Neural cell (in vitro differentiated cells): ENCODE measurements around the gene CTXN2. TPM values are rescaled to one million over a fixed set of nuclear protein-coding genes. Genes with fewer than 3 reads are reported as not detected.

Experiments
- H2AFZ ChIP-seq: fragments of 200-600, 300-800 bp; sonication (generic), shearing (Covaris generic); 2 replicates; pipeline ENCODE4 v1.6.0; 2014; ENCODE audit warnings: low read depth, mild to moderate bottlenecking, antibody characterized with exemption, low read length, moderate library complexity
- H3F3A ChIP-seq: fragments of 200-600 bp; shearing (Covaris generic); 2 replicates; pipeline ENCODE4 v1.6.1; 2016; ENCODE audit warnings: mild to moderate bottlenecking, moderate library complexity, mixed read lengths, antibody characterized with exemption, low read length; ENCODE audit not compliant: insufficient read depth, poor library complexity, severe bottlenecking
- H3K27ac ChIP-seq: fragments of 200-600, 300-800 bp; sonication (generic), shearing (Covaris generic); 2 replicates; pipeline ENCODE4 v1.5.1; 2014; ENCODE audit warnings: mild to moderate bottlenecking, low read length, moderate library complexity
- H3K27me3 ChIP-seq: fragments of 300-800, 200-600 bp; sonication (generic), shearing (Covaris generic); 2 replicates; pipeline ENCODE4 v1.6.0; 2014; ENCODE audit warnings: mild to moderate bottlenecking, low read depth, low read length, moderate library complexity; ENCODE audit not compliant: insufficient read depth
- H3K36me3 ChIP-seq: fragments of 300-800, 200-600 bp; sonication (generic), shearing (Covaris generic); 2 replicates; pipeline ENCODE4 v1.5.1; 2014; ENCODE audit warnings: mild to moderate bottlenecking, antibody characterized with exemption, low read length, moderate library complexity; ENCODE audit not compliant: insufficient read depth
- H3K4me2 ChIP-seq: fragments of 300-800, 200-600 bp; sonication (generic), shearing (Covaris generic); 2 replicates; pipeline ENCODE4 v1.6.0; 2014; ENCODE audit warnings: mild to moderate bottlenecking, low read length
- H3K4me3 ChIP-seq: fragments of 300-800, 200-600 bp; sonication (generic), shearing (Covaris generic); 2 replicates; pipeline ENCODE4 v1.5.1; 2014; ENCODE audit warnings: mild to moderate bottlenecking, low read length, moderate library complexity
- H3K79me2 ChIP-seq: fragments of 200-600 bp; shearing (Covaris generic); replicated peaks from 2 replicates; pipeline ENCODE4 v1.6.0; 2014; ENCODE audit warnings: mild to moderate bottlenecking, low read length, moderate library complexity; ENCODE audit not compliant: insufficient read depth
- H3K9ac ChIP-seq: fragments of 300-800, 200-600 bp; sonication (generic), shearing (Covaris generic); 2 replicates; pipeline ENCODE4 v1.6.1; 2016; ENCODE audit warnings: mild to moderate bottlenecking, low read length, mixed read lengths
- H3K9me2 ChIP-seq: fragments of 200-600 bp; shearing (Covaris generic); 2 replicates; pipeline ENCODE4 v1.6.1; 2016; ENCODE audit warnings: mild to moderate bottlenecking, low read length, mixed read lengths; ENCODE audit not compliant: insufficient read depth
- H3K9me3 ChIP-seq: fragments of 200-600, 300-800 bp; sonication (generic), shearing (Covaris generic); 2 replicates; pipeline ENCODE4 v1.6.1; 2016; ENCODE audit warnings: mild to moderate bottlenecking, mixed run types, low read length, moderate library complexity, mixed read lengths
- H4K20me1 ChIP-seq: fragments of 200-600 bp; shearing (Covaris generic); 2 replicates; pipeline ENCODE4 v1.6.1; 2016; ENCODE audit warnings: mild to moderate bottlenecking, mixed run types; ENCODE audit not compliant: insufficient read depth
- EP300 ChIP-seq: fragments of 450-650 bp; conservative IDR thresholded peaks from 2 replicates; pipeline ENCODE4 v1.6.1; 2014; ENCODE audit warnings: antibody characterized with exemption, mild to moderate bottlenecking, moderate library complexity; ENCODE audit not compliant: poor library complexity, severe bottlenecking
- EZH2 ChIP-seq: fragments of 200-600, 300-800 bp; shearing (Covaris generic), sonication (generic); IDR thresholded peaks from 2 replicates; pipeline ENCODE4 v1.6.1; 2014; ENCODE audit warnings: antibody characterized with exemption, low read length, borderline replicate concordance, mild to moderate bottlenecking; ENCODE audit not compliant: insufficient read depth, poor library complexity, severe bottlenecking
- MXI1 ChIP-seq: fragments of 450-650 bp; conservative IDR thresholded peaks from 2 replicates; pipeline ENCODE4 v1.6.1; 2014; ENCODE audit warnings: antibody characterized with exemption, mild to moderate bottlenecking; ENCODE audit not compliant: poor library complexity, severe bottlenecking
- POLR2AphosphoS5 ChIP-seq: IDR thresholded peaks from 2 replicates; pipeline ENCODE4 v1.6.1; 2012
- RAD21 ChIP-seq: fragments of 450-650 bp; conservative IDR thresholded peaks from 2 replicates; pipeline ENCODE4 v1.6.1; 2014; ENCODE audit warnings: antibody characterized with exemption, mild to moderate bottlenecking, moderate library complexity
- SMC3 ChIP-seq: fragments of 450-650 bp; conservative IDR thresholded peaks from 2 replicates; pipeline ENCODE4 v1.6.1; 2014; ENCODE audit warnings: antibody characterized with exemption, mild to moderate bottlenecking, moderate library complexity; ENCODE audit not compliant: poor library complexity
- TAF1 ChIP-seq: IDR thresholded peaks from 2 replicates; pipeline ENCODE4 v1.6.1; 2012; ENCODE audit warnings: low read depth
- polyA plus RNA-seq: library from polyadenylated mRNA; depleted of rRNA; stranded (reverse); fragments of >200 nt; gene quantifications from 2 replicates; pipeline ENCODE4 v1.2.3, GENCODE V29; 2014
- TF ChIP-seq, protein P1 (sequence below): IDR thresholded peaks from 2 replicates; pipeline ENCODE4 v1.6.1; 2012; ENCODE audit warnings: borderline replicate concordance
- TF ChIP-seq, protein P2 (sequence below): fragments of 450-650 bp; IDR thresholded peaks from 2 replicates; pipeline ENCODE4 v1.5.1; 2014; ENCODE audit warnings: antibody characterized with exemption, mild to moderate bottlenecking, moderate library complexity; ENCODE audit not compliant: poor library complexity, severe bottlenecking

CTXN2 gene
- polyA plus RNA-seq, 1 donor from 2014 or later, result 0.69 TPM

DNA sequence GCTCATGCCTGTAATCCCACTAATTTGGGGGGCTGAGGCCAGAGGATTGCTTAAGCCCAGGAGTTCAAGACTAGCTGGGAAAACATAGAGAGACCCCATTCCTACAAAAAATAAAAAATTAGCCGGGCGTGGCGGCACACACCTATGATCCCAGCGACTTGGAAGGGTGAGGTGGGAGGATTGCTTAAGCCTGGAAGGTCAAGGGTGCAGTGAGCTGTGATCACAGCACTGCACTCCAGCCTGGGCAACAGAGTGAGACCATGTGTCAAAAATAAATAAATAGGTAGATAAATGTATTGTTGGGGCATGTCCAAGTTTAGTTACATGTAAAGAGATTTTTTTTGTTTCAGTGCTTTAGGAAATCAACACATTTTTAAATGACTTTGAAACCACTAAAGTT lies 51.1 kb downstream of the CTXN2 start:
- H4K20me1 ChIP-seq, result no peaks in the 10 kb centered on the region
- H3K4me2 ChIP-seq, result no peak overlapping the region
- H3K79me2 ChIP-seq, result no peaks in the 10 kb centered on the region
- no peak overlapping the region for H3K4me3 ChIP-seq
- no peaks in the 10 kb centered on the region for H3K36me3 ChIP-seq
- no peak overlapping the region for H3K9ac ChIP-seq
- H3K27me3 ChIP-seq, result no peaks in the 10 kb centered on the region
- no peaks in the 10 kb centered on the region for H3F3A ChIP-seq
- no peaks in the 10 kb centered on the region for H3K9me2 ChIP-seq
- TF ChIP-seq, protein P1, sequence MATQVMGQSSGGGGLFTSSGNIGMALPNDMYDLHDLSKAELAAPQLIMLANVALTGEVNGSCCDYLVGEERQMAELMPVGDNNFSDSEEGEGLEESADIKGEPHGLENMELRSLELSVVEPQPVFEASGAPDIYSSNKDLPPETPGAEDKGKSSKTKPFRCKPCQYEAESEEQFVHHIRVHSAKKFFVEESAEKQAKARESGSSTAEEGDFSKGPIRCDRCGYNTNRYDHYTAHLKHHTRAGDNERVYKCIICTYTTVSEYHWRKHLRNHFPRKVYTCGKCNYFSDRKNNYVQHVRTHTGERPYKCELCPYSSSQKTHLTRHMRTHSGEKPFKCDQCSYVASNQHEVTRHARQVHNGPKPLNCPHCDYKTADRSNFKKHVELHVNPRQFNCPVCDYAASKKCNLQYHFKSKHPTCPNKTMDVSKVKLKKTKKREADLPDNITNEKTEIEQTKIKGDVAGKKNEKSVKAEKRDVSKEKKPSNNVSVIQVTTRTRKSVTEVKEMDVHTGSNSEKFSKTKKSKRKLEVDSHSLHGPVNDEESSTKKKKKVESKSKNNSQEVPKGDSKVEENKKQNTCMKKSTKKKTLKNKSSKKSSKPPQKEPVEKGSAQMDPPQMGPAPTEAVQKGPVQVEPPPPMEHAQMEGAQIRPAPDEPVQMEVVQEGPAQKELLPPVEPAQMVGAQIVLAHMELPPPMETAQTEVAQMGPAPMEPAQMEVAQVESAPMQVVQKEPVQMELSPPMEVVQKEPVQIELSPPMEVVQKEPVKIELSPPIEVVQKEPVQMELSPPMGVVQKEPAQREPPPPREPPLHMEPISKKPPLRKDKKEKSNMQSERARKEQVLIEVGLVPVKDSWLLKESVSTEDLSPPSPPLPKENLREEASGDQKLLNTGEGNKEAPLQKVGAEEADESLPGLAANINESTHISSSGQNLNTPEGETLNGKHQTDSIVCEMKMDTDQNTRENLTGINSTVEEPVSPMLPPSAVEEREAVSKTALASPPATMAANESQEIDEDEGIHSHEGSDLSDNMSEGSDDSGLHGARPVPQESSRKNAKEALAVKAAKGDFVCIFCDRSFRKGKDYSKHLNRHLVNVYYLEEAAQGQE, result no peak
- TF ChIP-seq EZH2 (no peak), RAD21 (no peak), MXI1 (no peak)
- no peaks in the 10 kb centered on the region for H3K9me3 ChIP-seq
- no peak overlapping the region for H2AFZ ChIP-seq
- no peak overlapping the region for H3K27ac ChIP-seq

DNA sequence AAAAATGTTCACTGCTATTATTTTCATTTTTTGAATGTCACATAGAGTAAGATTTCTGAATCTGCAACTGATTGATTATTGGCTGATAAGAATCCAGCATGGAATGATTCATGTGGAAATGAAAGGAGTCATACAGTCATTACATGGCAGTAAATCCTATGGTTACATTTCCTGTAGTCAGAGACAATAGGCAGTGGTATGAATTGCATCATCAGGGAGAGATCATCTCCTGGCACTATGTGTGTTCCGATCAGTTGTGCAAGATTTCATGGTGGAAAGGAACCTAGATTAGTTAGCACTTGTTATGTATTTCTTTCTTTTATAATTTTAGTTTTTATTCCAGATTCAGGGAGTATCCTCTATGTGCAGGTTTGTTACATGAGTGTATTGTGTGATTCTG lies 53.5 kb downstream of the CTXN2 start:
- H3K27ac ChIP-seq, result no peak overlapping the region
- H3K9ac ChIP-seq, result no peak overlapping the region
- TF ChIP-seq EP300 (no peak), RAD21 (no peak), MXI1 (no peak), POLR2AphosphoS5 (no peak), TAF1 (no peak), EZH2 (no peak)
- TF ChIP-seq, protein P1, result no peak
- no peaks in the 10 kb centered on the region for H3K27me3 ChIP-seq
- no peaks in the 10 kb centered on the region for H3K9me2 ChIP-seq
- H3K79me2 ChIP-seq, result no peaks in the 10 kb centered on the region
- H2AFZ ChIP-seq, result no peak overlapping the region
- no peaks in the 10 kb centered on the region for H3K36me3 ChIP-seq
- H4K20me1 ChIP-seq, result no peaks in the 10 kb centered on the region
- H3K9me3 ChIP-seq, result no peaks in the 10 kb centered on the region
- H3F3A ChIP-seq, result no peaks in the 10 kb centered on the region
- H3K4me3 ChIP-seq, result no peak overlapping the region
- H3K4me2 ChIP-seq, result no peak overlapping the region

DNA sequence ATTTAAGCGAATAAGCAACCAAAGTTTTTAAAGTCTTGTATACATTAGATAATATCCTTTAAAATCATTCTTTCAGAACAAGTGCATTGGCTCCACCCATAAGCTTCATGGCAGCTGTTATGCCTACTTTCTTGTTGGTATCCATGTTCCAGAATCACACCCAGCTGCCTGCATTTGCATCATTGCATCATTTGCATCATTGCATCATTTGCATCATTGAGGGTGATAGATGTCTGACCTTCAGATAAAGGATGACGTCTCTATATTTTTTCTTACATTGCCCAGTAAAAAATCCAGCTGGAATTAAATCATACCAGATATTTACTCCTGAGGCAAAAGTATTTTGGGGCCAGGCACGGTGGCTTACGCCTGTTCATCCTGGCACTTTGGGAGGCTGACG lies 56.9 kb downstream of the CTXN2 start:
- H3K36me3 ChIP-seq, result no peaks in the 10 kb centered on the region
- no peaks in the 10 kb centered on the region for H3K27me3 ChIP-seq
- no peak overlapping the region for H2AFZ ChIP-seq
- TF ChIP-seq MXI1, result no peak
- no peak for TF ChIP-seq RAD21
- TF ChIP-seq, protein P1, result no peak
- no peak for TF ChIP-seq TAF1
- no peak for TF ChIP-seq EP300
- no peak for TF ChIP-seq EZH2
- no peak for TF ChIP-seq SMC3
- TF ChIP-seq, protein P2, sequence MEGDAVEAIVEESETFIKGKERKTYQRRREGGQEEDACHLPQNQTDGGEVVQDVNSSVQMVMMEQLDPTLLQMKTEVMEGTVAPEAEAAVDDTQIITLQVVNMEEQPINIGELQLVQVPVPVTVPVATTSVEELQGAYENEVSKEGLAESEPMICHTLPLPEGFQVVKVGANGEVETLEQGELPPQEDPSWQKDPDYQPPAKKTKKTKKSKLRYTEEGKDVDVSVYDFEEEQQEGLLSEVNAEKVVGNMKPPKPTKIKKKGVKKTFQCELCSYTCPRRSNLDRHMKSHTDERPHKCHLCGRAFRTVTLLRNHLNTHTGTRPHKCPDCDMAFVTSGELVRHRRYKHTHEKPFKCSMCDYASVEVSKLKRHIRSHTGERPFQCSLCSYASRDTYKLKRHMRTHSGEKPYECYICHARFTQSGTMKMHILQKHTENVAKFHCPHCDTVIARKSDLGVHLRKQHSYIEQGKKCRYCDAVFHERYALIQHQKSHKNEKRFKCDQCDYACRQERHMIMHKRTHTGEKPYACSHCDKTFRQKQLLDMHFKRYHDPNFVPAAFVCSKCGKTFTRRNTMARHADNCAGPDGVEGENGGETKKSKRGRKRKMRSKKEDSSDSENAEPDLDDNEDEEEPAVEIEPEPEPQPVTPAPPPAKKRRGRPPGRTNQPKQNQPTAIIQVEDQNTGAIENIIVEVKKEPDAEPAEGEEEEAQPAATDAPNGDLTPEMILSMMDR, result no peak
- no peak for TF ChIP-seq POLR2AphosphoS5
- H3F3A ChIP-seq, result no peaks in the 10 kb centered on the region
- H4K20me1 ChIP-seq, result no peaks in the 10 kb centered on the region
- no peak overlapping the region for H3K4me3 ChIP-seq
- H3K9me2 ChIP-seq, result no peaks in the 10 kb centered on the region
- no peak overlapping the region for H3K9ac ChIP-seq
- no peaks in the 10 kb centered on the region for H3K9me3 ChIP-seq
- H3K27ac ChIP-seq, result no peak overlapping the region
- no peaks in the 10 kb centered on the region for H3K79me2 ChIP-seq
- no peak overlapping the region for H3K4me2 ChIP-seq
